HCT116 (cell line): ENCODE measurements around the gene C7orf25. TPM values are rescaled to one million over a fixed set of nuclear protein-coding genes. Genes with fewer than 3 reads are reported as not detected.

Source experiments
- ATAC-seq: fragments of 200-7000 bp; cut with Tn5 transposase; 2 replicates; pipeline ENCODE4 v1.9.1; 2020; ENCODE audit warnings: mild to moderate bottlenecking, moderate library complexity
- BruUV-seq: library from RNA; stranded (reverse); fragments of 400-500 nt; replicated peaks from 2 replicates; lab custom pipeline; 2021; lab: Mats Ljungman, UMichigan
- CTCF ChIA-PET: fragments of 300-600 bp; sonication (Branson Sonifier 250); formaldehyde crosslinking; loops from one replicate; lab custom pipeline; 2021; ENCODE audit warnings: antibody characterized with exemption; lab: Charles Lee
- POLR2A ChIA-PET: fragments of 300-600, 350-600 bp; sonication (Branson Sonifier 250); formaldehyde crosslinking; loops from one replicate; lab custom pipeline; 2021; ENCODE audit warnings: antibody characterized with exemption; lab: Charles Lee
- RAD21 ChIA-PET, 2 experiments: fragments of 300-600 bp; sonication (Branson Sonifier 250); formaldehyde crosslinking; loops; one replicate each; lab custom pipeline; 2023; ENCODE audit warnings: low total read pairs in 2 of 2; ENCODE audit not compliant: uncharacterized antibody in 2 of 2, unreplicated experiment in 2 of 2, low non-redundant PET in 1 of 2; lab: Charles Lee
- DNase-seq: peaks from one replicate; pipeline ENCODE4 v3.0.0-alpha.2; 2010; ENCODE audit warnings: low read depth, low spot score
- H2AFZ ChIP-seq: fragments of 200-600 bp; shearing (Covaris generic), sonication (generic); 2 replicates; pipeline ENCODE4 v1.6.1; 2017; ENCODE audit warnings: low read depth, mixed run types, mixed read lengths, antibody characterized with exemption, low read length; ENCODE audit not compliant: poor library complexity, severe bottlenecking
- H3K27ac ChIP-seq: 2 replicates; pipeline ENCODE4 v1.5.1; 2012; ENCODE audit warnings: low read depth, low read length
- H3K27me3 ChIP-seq: fragments of 200-600 bp; sonication (generic); 2 replicates; pipeline ENCODE4 v1.6.1; 2016; ENCODE audit warnings: mixed run types, low read length, mixed read lengths; ENCODE audit not compliant: insufficient read depth
- H3K36me3 ChIP-seq, 2 experiments: fragments of 200-500 bp in 1 of 2; fragments of 200-600 bp in 1 of 2; sonication (Bioruptor generic) in 1 of 2; sonication (generic) in 1 of 2; 2 replicates each; pipeline versions ENCODE4 v1.5.1 to v1.6.1; 2014 to 2016; ENCODE audit warnings: low read length in 2 of 2, inconsistent platforms in 1 of 2, mixed read lengths in 1 of 2, mixed run types in 1 of 2; ENCODE audit not compliant: insufficient read depth in 2 of 2, control insufficient read depth in 1 of 2
- H3K4me1 ChIP-seq, 2 experiments: fragments of 200-600 bp in 1 of 2; sonication (generic) in 1 of 2; 2 replicates each; pipeline versions ENCODE4 v1.5.1 to v1.6.1; 2012 to 2017; ENCODE audit warnings: low read length in 2 of 2, inconsistent platforms in 1 of 2, mild to moderate bottlenecking in 1 of 2, mixed read lengths in 1 of 2, mixed run types in 1 of 2, moderate library complexity in 1 of 2; ENCODE audit not compliant: insufficient read depth in 2 of 2, control insufficient read depth in 1 of 2
- H3K4me2 ChIP-seq: fragments of 200-600 bp; sonication (generic); 2 replicates; pipeline ENCODE4 v1.6.1; 2017; ENCODE audit warnings: mixed run types, low read length, mixed read lengths
- H3K4me3 ChIP-seq, 2 experiments: fragments of 200-600 bp in 1 of 2; sonication (generic) in 1 of 2; replicated peaks in 1 of 2; 2 replicates each; pipeline ENCODE4 v1.5.1; 2011 to 2016; ENCODE audit warnings: low read length in 2 of 2, control low read depth in 1 of 2, low read depth in 1 of 2, mild to moderate bottlenecking in 1 of 2, mixed read lengths in 1 of 2, mixed run types in 1 of 2
- H3K79me2 ChIP-seq: fragments of 200-600 bp; sonication (generic); 2 replicates; pipeline ENCODE4 v1.6.1; 2017; ENCODE audit warnings: mild to moderate bottlenecking, mixed run types, low read length, moderate library complexity, mixed read lengths; ENCODE audit not compliant: insufficient read depth
- H3K9ac ChIP-seq: fragments of 200-600 bp; sonication (generic); 2 replicates; pipeline ENCODE4 v1.6.1; 2016; ENCODE audit warnings: low read length, mixed read lengths
- H3K9me2 ChIP-seq: fragments of 200-600 bp; sonication (generic), shearing (Covaris generic); 2 replicates; pipeline ENCODE4 v1.6.1; 2017; ENCODE audit warnings: mixed run types, mild to moderate bottlenecking, moderate library complexity; ENCODE audit not compliant: insufficient read depth
- H3K9me3 ChIP-seq, 2 experiments: fragments of 200-500 bp in 1 of 2; fragments of 200-600 bp in 1 of 2; sonication (Bioruptor generic) in 1 of 2; sonication (generic) in 1 of 2; 2 replicates each; pipeline ENCODE4 v1.6.1; 2014 to 2017; ENCODE audit warnings: low read length in 2 of 2, mixed read lengths in 2 of 2, inconsistent platforms in 1 of 2, low read depth in 1 of 2, mild to moderate bottlenecking in 1 of 2, mixed run types in 1 of 2, moderate library complexity in 1 of 2; ENCODE audit not compliant: control insufficient read depth in 1 of 2, insufficient read depth in 1 of 2
- H4K20me1 ChIP-seq: fragments of 200-600 bp; sonication (generic), shearing (Covaris generic); 2 replicates; pipeline ENCODE4 v1.6.1; 2017; ENCODE audit warnings: mixed run types, mild to moderate bottlenecking, moderate library complexity; ENCODE audit not compliant: insufficient read depth
- RAD21 ChIP-seq: IDR thresholded peaks from 2 replicates; pipeline ENCODE4 v1.6.1; 2012; ENCODE audit warnings: low read depth, mild to moderate bottlenecking
- SP1 ChIP-seq: IDR thresholded peaks from 2 replicates; pipeline ENCODE4 v1.6.1; 2012; ENCODE audit warnings: low read depth
- intact Hi-C: fragments of 100-400 bp; cut with micrococcal nuclease; formaldehyde crosslinking; loops from 2 replicates; pipeline ENCODE4 v1.10.0; 2022
- total RNA-seq: library from RNA; stranded (reverse); gene quantifications from one replicate; pipeline ENCODE4 v1.2.1, GENCODE V29; 2021; ENCODE audit not compliant: unreplicated experiment
- TF ChIP-seq, protein P1 (sequence below): IDR thresholded peaks from 2 replicates; pipeline ENCODE4 v1.6.1; 2012
- TF ChIP-seq, protein P2 (sequence below), 3 experiments: fragments of 200-600 bp in 1 of 3; sonication (generic) in 1 of 3; IDR thresholded peaks in 2 of 3; conservative IDR thresholded peaks in 1 of 3; 2 replicates each; pipeline ENCODE4 v1.5.1; 2012 to 2017; ENCODE audit warnings: low read depth in 2 of 3, low read length in 2 of 3, antibody characterized with exemption in 1 of 3, borderline replicate concordance in 1 of 3, control low read depth in 1 of 3, mild to moderate bottlenecking in 1 of 3, mixed read lengths in 1 of 3, mixed run types in 1 of 3, moderate library complexity in 1 of 3; ENCODE audit not compliant: insufficient read depth in 1 of 3
- TF ChIP-seq, protein P3 (sequence below): IDR thresholded peaks from 2 replicates; pipeline ENCODE4 v1.6.1; 2012; ENCODE audit warnings: low read depth

The C7orf25 gene
- total RNA-seq, 1 experiment from 2014 or later: 5.3 TPM

DNA sequence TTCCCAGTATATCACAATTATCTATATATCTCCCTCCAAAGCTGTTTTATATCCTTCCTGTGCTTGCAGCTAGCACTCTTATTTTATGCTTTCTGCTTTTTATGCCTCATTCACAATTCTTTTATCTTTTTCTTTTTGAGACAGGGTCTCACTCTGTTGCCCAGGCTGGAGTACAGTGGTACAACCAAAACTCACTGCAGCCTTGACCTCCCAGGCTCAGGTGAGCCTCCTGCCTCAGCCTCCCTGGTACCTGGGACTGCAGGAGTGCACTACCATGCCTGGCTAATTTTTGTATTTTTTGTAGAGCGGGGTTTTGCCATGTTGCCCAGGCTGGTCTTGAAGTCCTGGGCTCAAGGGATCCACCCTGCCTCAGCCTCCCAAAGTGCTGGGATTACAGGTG is 5.7 kb downstream of the C7orf25 start:
- Histone ChIP-seq H3K4me1 (peaks cover 0 to 6% of the 10 kb centered on the region in 2 experiments; a peak in 2 of 4 replicates), H3K9ac (no peak overlapping the region), H3K9me2 (no peaks in the 10 kb centered on the region), H3K4me2 (no peak overlapping the region), H2AFZ (no peak overlapping the region), H3K79me2 (0 out of 2 replicates have a peak, but pooled peaks cover 6% of the 10 kb centered on the region), H3K9me3 (no peaks in the 10 kb centered on the region), H4K20me1 (no peaks in the 10 kb centered on the region), H3K27ac (no peak overlapping the region), H3K36me3 (no peaks in the 10 kb centered on the region), H3K4me3 (no peak overlapping the region), H3K27me3 (peaks cover 7% of the 10 kb centered on the region; the same call in 1 of the 2 replicates)
- ChIA-PET CTCF (no interaction called here), POLR2A (no interaction called here), RAD21 (no interaction called here)
- DNase-seq (no peak), ATAC-seq (no peak)
- BruUV-seq: no TSS peak
- TF ChIP-seq, protein P1, sequence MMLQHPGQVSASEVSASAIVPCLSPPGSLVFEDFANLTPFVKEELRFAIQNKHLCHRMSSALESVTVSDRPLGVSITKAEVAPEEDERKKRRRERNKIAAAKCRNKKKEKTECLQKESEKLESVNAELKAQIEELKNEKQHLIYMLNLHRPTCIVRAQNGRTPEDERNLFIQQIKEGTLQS: no peak
- TF ChIP-seq SP1 (no peak), RAD21 (no peak)
- TF ChIP-seq, protein P2, sequence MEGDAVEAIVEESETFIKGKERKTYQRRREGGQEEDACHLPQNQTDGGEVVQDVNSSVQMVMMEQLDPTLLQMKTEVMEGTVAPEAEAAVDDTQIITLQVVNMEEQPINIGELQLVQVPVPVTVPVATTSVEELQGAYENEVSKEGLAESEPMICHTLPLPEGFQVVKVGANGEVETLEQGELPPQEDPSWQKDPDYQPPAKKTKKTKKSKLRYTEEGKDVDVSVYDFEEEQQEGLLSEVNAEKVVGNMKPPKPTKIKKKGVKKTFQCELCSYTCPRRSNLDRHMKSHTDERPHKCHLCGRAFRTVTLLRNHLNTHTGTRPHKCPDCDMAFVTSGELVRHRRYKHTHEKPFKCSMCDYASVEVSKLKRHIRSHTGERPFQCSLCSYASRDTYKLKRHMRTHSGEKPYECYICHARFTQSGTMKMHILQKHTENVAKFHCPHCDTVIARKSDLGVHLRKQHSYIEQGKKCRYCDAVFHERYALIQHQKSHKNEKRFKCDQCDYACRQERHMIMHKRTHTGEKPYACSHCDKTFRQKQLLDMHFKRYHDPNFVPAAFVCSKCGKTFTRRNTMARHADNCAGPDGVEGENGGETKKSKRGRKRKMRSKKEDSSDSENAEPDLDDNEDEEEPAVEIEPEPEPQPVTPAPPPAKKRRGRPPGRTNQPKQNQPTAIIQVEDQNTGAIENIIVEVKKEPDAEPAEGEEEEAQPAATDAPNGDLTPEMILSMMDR (IDR thresholded peaks at IDR 0.05 in 2 of 3, conservative IDR thresholded peaks at IDR 0.05 in 1 of 3; ENCODE audit: borderline replicate concordance in 1 of 3, insufficient read depth in 1 of 3, low read depth in 2 of 3, low read length in 2 of 3): no peak
- TF ChIP-seq, protein P3, sequence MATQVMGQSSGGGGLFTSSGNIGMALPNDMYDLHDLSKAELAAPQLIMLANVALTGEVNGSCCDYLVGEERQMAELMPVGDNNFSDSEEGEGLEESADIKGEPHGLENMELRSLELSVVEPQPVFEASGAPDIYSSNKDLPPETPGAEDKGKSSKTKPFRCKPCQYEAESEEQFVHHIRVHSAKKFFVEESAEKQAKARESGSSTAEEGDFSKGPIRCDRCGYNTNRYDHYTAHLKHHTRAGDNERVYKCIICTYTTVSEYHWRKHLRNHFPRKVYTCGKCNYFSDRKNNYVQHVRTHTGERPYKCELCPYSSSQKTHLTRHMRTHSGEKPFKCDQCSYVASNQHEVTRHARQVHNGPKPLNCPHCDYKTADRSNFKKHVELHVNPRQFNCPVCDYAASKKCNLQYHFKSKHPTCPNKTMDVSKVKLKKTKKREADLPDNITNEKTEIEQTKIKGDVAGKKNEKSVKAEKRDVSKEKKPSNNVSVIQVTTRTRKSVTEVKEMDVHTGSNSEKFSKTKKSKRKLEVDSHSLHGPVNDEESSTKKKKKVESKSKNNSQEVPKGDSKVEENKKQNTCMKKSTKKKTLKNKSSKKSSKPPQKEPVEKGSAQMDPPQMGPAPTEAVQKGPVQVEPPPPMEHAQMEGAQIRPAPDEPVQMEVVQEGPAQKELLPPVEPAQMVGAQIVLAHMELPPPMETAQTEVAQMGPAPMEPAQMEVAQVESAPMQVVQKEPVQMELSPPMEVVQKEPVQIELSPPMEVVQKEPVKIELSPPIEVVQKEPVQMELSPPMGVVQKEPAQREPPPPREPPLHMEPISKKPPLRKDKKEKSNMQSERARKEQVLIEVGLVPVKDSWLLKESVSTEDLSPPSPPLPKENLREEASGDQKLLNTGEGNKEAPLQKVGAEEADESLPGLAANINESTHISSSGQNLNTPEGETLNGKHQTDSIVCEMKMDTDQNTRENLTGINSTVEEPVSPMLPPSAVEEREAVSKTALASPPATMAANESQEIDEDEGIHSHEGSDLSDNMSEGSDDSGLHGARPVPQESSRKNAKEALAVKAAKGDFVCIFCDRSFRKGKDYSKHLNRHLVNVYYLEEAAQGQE: no peak
- intact Hi-C loops: no loop called here
